GM19467 (cell line): ENCODE measurements around the gene MYRIP.

Source experiments
- ATAC-seq: cut with Tn5 transposase; IDR thresholded peaks from one replicate; pipeline ENCODE4 v1.9.1; 2021; ENCODE audit warnings: mild to moderate bottlenecking, moderate library complexity; ENCODE audit not compliant: unreplicated experiment

The MYRIP gene

GRCh38 chr3:39962581-39962980, 153.2 kb downstream of the MYRIP start:
- ATAC-seq = no peak

- no peak for ATAC-seq
These were observed 156.1 kb downstream of the MYRIP start for GRCh38 chr3:39965461-39965860.

GRCh38 chr3:39965997-39966396, 156.6 kb downstream of the MYRIP start:
- no peak for ATAC-seq

GRCh38 chr3:39970982-39971381, 161.6 kb downstream of the MYRIP start:
- no peak for ATAC-seq

- no peak for ATAC-seq
These were observed 162.2 kb downstream of the MYRIP start for GRCh38 chr3:39971559-39972031.

- no peak for ATAC-seq
These were observed 163.1 kb downstream of the MYRIP start for GRCh38 chr3:39972508-39972907.

GRCh38 chr3:39977058-39977794, 167.8 kb downstream of the MYRIP start:
- ATAC-seq = no peak

- ATAC-seq = no peak
These were observed 168.9 kb downstream of the MYRIP start for GRCh38 chr3:39978308-39978707.

GRCh38 chr3:39980058-39980457, 170.6 kb downstream of the MYRIP start:
- ATAC-seq = no peak

GRCh38 chr3:39980781-39981180, 171.4 kb downstream of the MYRIP start:
- ATAC-seq = no peak

GRCh38 chr3:39981547-39982184, 172.3 kb downstream of the MYRIP start:
- no peak for ATAC-seq

- ATAC-seq = no peak
These were observed 173.4 kb downstream of the MYRIP start for GRCh38 chr3:39982665-39983357.

GRCh38 chr3:39989746-39990145, 180.3 kb downstream of the MYRIP start:
- ATAC-seq = no peak

GRCh38 chr3:39990532-39990931, 181.1 kb downstream of the MYRIP start:
- ATAC-seq = no peak

- no peak for ATAC-seq
These were observed 199.4 kb downstream of the MYRIP start for GRCh38 chr3:40008796-40009195.

- no peak for ATAC-seq
These were observed 200.6 kb downstream of the MYRIP start for GRCh38 chr3:40009991-40010390.

- no peak for ATAC-seq
These were observed 203.0 kb downstream of the MYRIP start for GRCh38 chr3:40012381-40012780.

GRCh38 chr3:40016391-40016790, 207.0 kb downstream of the MYRIP start:
- ATAC-seq = no peak

- ATAC-seq = no peak
These were observed 209.0 kb downstream of the MYRIP start for GRCh38 chr3:40018369-40018768.

- no peak for ATAC-seq
These were observed 210.0 kb downstream of the MYRIP start for GRCh38 chr3:40019376-40019775.

- ATAC-seq = no peak
These were observed 211.3 kb downstream of the MYRIP start for GRCh38 chr3:40020689-40021088.

GRCh38 chr3:40021338-40021737, 211.9 kb downstream of the MYRIP start:
- no peak for ATAC-seq
